GM08714 (cell line): Measurements from ENCODE around the gene ZNF12.

ENCODE experiments used
- H3K4me3 ChIP-seq: fragments of 200-500 bp; sonication (Bioruptor generic); 2 replicates; pipeline ENCODE4 v1.5.1; 2014; ENCODE audit warnings: mild to moderate bottlenecking, low read length, inconsistent platforms
- ZNF274 ChIP-seq: IDR thresholded peaks from 2 replicates; pipeline ENCODE4 v1.6.1; 2012; ENCODE audit warnings: mild to moderate bottlenecking, low read depth, low read length

ZNF12 gene

DNA sequence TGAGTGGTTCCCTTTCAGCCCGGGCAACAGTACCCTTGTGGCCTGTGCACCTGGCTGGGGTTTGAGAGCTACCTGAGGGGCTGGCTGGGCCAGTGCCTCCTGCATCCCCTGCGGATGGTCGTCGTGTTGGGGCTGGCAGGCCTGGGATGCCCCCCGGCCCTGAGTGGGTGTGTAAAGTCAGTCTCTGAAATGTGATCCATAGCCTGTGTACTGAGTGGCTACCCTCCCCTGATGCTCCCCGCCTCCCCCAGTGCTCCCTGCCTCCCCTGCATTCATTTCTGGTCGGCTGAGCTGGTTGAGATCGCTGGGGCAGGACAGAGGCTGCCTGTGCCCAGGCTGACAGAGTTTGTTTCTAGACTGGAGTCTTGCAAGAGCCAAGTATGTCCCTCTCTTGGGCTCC lies 60.3 kb downstream of the ZNF12 start:
- no peak for TF ChIP-seq ZNF274
- H3K4me3 ChIP-seq, result no peak overlapping the region

DNA sequence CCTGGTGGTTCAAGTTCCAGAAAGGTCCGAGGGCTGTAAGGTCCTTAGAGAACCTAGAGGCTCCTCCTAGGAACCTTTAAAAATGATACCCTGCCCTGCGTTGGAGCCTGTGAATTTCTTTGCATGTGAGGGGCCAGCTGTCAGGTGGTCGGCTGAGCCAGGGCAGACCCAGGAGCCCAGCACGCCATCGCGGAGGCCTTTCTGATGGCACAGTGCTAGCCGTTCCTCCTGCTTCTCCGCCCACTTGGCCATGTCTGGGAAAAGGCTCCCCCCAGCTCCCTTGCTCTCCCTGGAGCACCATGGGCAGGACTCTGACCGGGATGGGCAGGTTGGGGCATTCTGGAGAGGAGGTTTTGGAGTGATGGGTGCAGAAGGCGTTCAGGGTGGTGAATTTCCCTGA lies 62.0 kb downstream of the ZNF12 start:
- TF ChIP-seq ZNF274, result no peak
- no peak overlapping the region for H3K4me3 ChIP-seq

DNA sequence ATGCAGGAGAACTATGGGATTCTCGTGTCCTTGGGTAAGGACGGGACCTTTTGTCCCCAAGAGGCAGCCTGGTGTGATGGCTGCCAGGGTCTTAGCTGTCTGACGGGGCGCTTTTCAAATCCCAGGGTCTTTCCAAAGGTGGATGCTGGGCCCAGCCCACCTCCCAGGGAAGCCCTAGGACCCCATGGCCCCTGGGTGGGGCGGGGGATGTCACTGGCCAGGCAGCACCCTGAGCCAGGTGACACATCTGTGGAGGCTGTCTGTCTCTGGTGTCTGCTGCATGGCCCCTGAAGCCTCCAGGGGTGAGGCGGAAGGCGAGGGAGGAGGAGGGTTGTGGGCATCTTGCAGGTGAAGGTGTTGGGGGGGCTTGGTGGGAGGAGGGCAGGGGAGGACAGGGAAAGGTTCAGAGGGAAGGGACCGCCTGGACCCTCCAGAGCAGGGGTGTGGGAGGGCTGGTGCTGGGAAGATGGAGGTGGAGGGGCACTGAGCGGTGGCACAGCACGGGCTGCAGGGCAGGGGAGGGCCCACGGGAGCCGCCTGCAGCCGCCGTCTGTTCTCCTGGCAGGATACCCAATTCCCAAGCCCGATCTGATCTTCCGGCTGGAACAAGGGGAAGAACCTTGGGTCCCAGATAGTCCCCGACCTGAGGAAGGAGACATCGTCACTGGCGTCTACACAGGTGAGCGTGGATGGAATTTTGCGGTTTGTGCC lies 62.7 kb downstream of the ZNF12 start:
- no peak for TF ChIP-seq ZNF274
- no peak overlapping the region for H3K4me3 ChIP-seq

DNA sequence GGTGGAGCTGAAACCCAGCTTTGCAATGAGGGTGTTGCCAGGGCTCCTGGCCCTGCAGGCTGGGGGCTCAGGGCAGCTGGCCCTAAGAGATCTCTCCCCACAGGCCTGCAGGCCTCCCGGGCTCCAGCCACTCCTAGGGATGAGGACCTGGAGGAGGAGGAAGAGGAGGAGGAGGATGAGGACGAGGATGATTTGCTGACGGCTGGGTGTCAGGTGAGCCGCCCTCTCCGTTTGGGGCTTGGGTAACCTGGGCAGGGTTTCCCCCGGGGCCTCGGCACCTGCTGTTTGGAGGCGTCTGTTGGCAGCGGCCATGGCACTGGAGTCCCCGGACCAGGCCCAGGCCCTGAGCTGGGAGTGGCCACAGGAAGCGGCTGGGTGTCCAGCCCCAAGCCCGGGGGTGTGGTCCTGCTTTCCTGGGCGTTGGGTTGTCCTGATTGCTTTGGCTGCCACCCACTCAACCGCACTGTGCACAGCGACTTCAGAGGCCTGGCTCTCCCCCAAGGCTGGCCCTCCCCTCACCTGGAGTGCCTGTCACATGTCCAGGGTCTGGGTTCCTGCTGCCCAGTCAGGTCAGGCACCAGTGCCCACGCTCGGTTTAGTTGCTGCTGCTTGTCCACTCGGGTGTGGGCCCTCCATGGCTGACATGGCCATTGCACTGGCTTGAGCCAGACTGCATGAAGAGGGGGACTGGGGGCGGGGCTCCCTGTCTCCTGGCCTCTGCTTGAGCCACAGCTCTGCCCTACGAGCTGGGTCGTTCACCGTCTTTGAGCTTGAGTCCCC lies 63.7 kb downstream of the ZNF12 start:
- H3K4me3 ChIP-seq, result no peak overlapping the region
- no peak for TF ChIP-seq ZNF274

DNA sequence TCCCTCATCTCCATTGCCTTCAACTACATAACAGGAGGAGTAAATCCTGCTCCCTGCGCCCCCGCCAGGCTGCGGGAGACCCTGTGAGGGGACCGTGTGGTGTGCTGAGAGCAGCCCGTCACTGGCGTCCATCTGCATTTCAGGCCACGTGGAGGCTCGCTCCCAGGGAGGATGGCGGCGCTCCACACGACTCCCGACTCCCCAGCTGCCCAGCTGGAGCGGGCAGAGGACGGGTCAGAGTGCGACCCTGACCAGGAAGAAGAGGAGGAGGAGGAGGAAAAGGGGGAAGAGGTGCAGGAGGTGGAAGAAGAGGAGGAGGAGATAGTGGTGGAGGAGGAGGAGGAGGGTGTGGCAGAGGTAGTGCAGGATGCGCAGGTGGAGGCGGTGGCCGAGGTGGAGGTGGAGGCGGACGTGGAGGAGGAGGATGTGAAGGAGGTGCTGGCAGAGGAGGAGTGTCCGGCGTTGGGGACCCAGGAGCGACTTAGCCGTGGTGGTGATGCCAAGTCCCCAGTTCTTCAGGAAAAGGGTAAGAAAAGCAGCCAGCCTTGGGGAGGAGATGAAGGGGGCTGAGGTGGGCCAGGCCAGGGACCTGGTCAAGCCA lies 64.4 kb downstream of the ZNF12 start:
- H3K4me3 ChIP-seq, result no peak overlapping the region
- TF ChIP-seq ZNF274, result no peak

DNA sequence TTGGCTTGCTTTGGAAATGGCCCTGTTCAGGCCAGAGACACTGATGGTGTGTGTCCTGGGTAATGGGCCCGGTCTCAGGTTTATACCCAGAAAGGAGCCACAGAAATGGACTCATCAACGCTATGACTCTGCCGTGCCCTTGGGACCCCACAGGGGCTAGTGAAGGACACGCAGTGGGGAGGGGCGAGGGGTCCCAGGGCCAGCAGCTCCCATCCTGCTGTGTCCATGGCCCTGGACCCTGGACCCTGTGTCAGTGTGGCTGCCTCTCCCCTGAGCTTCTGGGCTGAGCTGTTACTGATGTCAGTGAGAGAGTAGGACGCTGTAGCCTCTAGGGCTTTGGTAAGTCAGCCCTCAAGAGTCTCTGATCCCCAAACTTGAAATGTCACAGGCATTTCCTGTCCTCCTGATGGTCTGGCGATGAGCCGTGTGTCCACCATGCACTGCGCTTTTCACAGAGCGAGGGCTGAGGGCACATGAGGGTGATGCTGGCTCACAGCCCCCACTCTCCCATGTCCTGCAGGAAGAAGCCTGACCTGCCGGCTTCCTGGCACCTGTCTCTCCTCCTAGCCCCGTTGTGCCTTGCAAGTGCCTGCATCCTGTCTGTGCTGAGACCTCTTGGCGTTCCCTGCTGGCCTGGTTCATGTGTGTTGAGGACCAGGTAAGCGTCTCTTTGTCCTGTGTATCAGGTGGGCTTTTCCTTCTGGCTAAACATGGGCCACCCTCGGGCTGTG lies 65.3 kb downstream of the ZNF12 start:
- H3K4me3 ChIP-seq, result no peak overlapping the region
- TF ChIP-seq ZNF274, result no peak

DNA sequence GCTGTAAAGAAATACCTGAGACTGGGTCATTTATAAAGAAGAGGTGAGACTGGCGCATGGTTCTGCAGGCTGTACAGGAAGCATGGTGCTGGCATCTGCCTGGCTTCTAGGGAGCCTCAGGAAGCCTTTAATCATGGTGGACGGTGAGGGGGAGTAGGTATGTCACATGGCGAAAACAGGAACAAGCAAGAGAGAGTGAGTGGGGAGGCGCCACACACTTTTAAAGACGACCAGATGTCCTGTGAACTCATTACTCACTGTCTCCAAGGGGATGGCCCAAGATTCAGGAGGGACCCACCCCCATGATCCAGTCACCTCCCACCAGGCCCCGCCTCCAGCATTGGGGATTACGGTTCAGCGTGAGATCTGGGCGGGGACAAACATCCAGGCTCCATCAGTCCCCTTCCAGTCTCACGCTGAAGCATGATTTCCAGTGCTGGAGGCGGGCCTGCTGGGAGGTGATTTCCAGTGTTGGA lies 66.5 kb downstream of the ZNF12 start:
- TF ChIP-seq ZNF274, result no peak
- H3K4me3 ChIP-seq, result no peak overlapping the region

DNA sequence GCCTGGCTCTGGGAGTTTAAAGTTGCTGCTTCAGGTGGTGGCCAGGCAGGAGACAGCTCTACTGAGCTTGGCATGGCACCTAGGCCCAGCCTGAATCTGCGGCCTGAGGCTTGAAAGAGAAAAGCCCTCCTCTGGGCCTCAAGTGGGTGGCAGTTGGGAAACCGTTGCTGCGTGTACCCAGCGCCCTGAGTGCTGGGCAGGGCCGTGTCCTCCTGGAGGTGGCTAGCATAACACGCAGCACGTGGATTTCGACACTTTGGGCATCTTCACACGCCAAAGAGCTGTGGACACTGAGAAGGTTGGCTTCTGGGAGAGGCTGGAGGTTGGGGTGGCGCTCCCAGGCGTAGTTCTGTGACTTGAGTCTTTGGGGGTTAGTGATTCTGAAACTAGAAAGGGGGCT lies 67.1 kb downstream of the ZNF12 start:
- no peak overlapping the region for H3K4me3 ChIP-seq
- no peak for TF ChIP-seq ZNF274

DNA sequence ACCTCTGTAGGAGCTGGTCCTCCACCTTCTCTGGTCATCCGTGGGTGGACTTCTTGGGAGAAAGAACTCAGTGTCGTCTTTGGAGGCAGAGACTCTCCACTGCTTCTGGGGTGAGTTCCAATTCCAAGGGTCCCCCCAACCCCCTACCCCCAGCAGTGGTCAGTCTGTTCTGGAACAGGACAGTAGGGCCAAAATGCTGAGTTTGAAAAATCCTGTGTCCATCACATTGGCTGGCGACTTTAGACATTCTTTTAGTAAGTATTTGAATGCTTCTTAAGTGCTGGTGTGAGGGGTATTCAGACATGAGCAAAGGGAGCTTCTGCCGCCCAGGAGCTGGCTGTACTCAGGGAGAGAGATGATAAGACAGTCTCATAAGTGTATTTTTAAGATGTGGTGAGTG lies 67.7 kb downstream of the ZNF12 start:
- no peak overlapping the region for H3K4me3 ChIP-seq
- TF ChIP-seq ZNF274, result no peak
